Measurements from ENCODE around the gene NLRC5. TPM values are rescaled to one million over a fixed set of nuclear protein-coding genes. Genes with fewer than 3 reads are reported as not detected.
"Not testable (repeated sequence)": the region's sequence is repeated elsewhere in the genome, so short reads cannot be mapped to it uniquely, and the experiment has no call there.

The NLRC5 gene
- total RNA-seq, 1 donor: 52.1 TPM

DNA sequence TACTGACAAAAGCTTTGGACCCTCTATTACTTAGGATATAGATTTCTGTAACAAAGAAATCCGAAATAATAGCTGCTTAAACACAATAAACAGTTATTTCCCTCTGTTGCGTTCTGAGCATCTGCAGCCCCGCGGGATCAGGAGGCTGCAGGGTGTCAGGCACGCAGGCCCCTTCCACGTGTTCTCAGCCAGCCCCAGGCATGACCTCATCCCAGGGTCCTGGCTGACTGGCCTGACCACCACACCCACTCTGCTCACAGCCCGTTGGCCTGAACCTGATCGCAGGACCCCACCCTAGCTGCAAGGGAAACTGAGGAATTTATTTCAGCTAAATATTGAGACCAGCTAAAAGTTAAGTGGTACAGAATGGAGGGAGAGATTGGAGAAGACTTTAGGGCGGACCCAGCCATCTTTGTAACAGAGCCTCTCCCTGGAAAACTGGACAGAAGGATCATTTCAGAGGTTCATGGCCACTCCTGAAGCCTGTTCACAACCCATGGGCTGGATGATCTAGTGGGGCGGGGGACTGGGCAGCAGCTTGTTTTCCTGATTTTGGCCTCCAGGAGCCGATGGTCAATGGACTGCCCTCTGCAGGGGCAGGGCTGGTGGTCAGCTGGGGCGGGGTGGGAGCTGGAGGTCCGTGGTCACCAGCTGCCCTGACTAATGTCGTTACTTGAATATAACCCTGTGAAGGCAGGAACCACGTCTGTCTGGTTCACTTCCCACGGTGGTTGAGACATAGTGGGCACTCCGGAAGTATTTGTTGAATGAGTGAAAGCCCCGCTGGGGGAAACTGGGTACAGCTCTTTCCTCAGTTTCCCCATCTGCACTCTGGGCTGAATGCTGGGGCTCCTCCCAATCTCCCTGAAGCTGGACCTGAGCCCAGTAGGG, 16.7 kb upstream of the NLRC5 start:
- peaks cover 2% of the 10 kb centered on the region for H3K27me3 ChIP-seq (ENCODE audit: insufficient read depth, low read length)
- no peak for DNase-seq (ENCODE audit: insufficient read length, low spot score, missing footprints)
- H2AFZ ChIP-seq (ENCODE audit: low read length): no peak overlapping the region

DNA sequence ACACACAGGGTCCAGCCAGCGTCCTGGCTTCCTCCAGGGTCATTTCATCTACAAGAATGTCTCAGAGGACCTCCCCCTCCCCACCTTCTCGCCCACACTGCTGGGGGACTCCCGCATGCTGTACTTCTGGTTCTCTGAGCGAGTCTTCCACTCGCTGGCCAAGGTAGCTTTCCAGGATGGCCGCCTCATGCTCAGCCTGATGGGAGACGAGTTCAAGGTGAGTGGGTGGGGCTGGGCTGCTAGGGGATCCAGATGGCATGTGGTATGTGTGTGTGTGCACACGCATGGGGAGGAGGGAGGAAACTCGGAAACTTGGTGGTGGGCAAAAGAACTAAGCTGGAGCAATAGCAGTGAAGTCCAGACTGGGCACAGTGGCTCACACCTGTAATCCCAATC, 16.1 kb upstream of the NLRC5 start:
- no peaks in the 10 kb centered on the region for H4K20me1 ChIP-seq (ENCODE audit: insufficient read depth, low read length)
- H3K27ac ChIP-seq (ENCODE audit: low read depth, low read length): no peak overlapping the region
- no peak overlapping the region for H3K4me3 ChIP-seq (ENCODE audit: insufficient read depth, low read length)
- no peaks in the 10 kb centered on the region for H3K79me2 ChIP-seq (ENCODE audit: insufficient read depth, low read length)
- no peak for TF ChIP-seq CTCF (IDR thresholded peaks at IDR 0.05; ENCODE audit: extremely low read depth, low read depth, low read length)
- peaks cover 2% of the 10 kb centered on the region for H3K27me3 ChIP-seq (ENCODE audit: insufficient read depth, low read length)
- DNase-seq (ENCODE audit: insufficient read length, low spot score, missing footprints): no peak
- no peak overlapping the region for H3K4me2 ChIP-seq (ENCODE audit: insufficient read depth, low read length)
- no peak overlapping the region for H2AFZ ChIP-seq (ENCODE audit: low read length)
- no peaks in the 10 kb centered on the region for H3K36me3 ChIP-seq (ENCODE audit: insufficient read depth, low read length)
- H3K4me1 ChIP-seq (ENCODE audit: insufficient read depth, low read length): peaks cover 5% of the 10 kb centered on the region
- H3K9me3 ChIP-seq (ENCODE audit: low read depth, low read length): no peaks in the 10 kb centered on the region

More for the DNA sequence above, 16.7 kb upstream of the NLRC5 start:
- Histone ChIP-seq H3K79me2 (ENCODE audit: insufficient read depth, low read length) (no peaks in the 10 kb centered on the region), H3K4me3 (ENCODE audit: insufficient read depth, low read length) (no peak overlapping the region), H3K9me3 (ENCODE audit: low read depth, low read length) (no peaks in the 10 kb centered on the region), H3K27ac (ENCODE audit: low read depth, low read length) (no peak overlapping the region), H3K36me3 (ENCODE audit: insufficient read depth, low read length) (no peaks in the 10 kb centered on the region), H3K4me1 (ENCODE audit: insufficient read depth, low read length) (peaks cover 6% of the 10 kb centered on the region), H3K4me2 (ENCODE audit: insufficient read depth, low read length) (no peak overlapping the region), H4K20me1 (ENCODE audit: insufficient read depth, low read length) (no peaks in the 10 kb centered on the region)
- no peak for TF ChIP-seq CTCF (IDR thresholded peaks at IDR 0.05; ENCODE audit: extremely low read depth, low read depth, low read length)

DNA sequence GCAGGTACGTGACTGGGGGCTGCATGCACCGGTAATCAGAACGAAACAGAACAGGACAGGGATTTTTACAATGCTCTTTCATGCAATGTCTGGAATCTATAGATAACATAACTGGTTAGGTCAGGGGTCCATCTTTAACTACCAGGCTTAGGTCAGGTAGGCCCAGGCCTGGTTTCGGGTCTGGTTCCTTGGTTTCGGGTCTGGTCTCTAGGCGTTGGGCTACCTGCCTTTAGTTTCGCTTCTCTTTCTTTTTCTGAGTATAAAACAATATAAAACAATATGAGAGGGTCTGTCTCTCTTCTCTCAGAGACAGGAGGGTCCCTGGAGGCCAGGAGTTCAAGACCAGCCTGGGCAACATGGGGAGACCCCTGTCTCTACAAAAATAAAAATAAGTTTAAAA, 15.5 kb upstream of the NLRC5 start:
- H3K27me3 ChIP-seq (ENCODE audit: insufficient read depth, low read length); DNase-seq (ENCODE audit: insufficient read length, low spot score, missing footprints); H3K79me2 ChIP-seq (ENCODE audit: insufficient read depth, low read length): not testable (repeated sequence)

GRCh38 chr16:56974549-56975300, 14.6 kb upstream of the NLRC5 start:
- Histone ChIP-seq H2AFZ (ENCODE audit: low read length) (no peak overlapping the region), H3K36me3 (ENCODE audit: insufficient read depth, low read length) (no peaks in the 10 kb centered on the region), H3K4me1 (ENCODE audit: insufficient read depth, low read length) (peaks cover 5% of the 10 kb centered on the region), H3K9me3 (ENCODE audit: low read depth, low read length) (no peaks in the 10 kb centered on the region), H3K4me2 (ENCODE audit: insufficient read depth, low read length) (no peak overlapping the region), H3K27me3 (ENCODE audit: insufficient read depth, low read length) (peaks cover 2% of the 10 kb centered on the region), H3K27ac (ENCODE audit: low read depth, low read length) (no peak overlapping the region), H3K4me3 (ENCODE audit: insufficient read depth, low read length) (no peak overlapping the region), H4K20me1 (ENCODE audit: insufficient read depth, low read length) (no peaks in the 10 kb centered on the region), H3K79me2 (ENCODE audit: insufficient read depth, low read length) (no peaks in the 10 kb centered on the region)
- no peak for TF ChIP-seq CTCF (IDR thresholded peaks at IDR 0.05; ENCODE audit: extremely low read depth, low read depth, low read length)
- no peak for DNase-seq (ENCODE audit: insufficient read length, low spot score, missing footprints)

More for the DNA sequence above, 15.5 kb upstream of the NLRC5 start:
- not testable (repeated sequence) for H4K20me1 ChIP-seq (ENCODE audit: insufficient read depth, low read length); H3K36me3 ChIP-seq (ENCODE audit: insufficient read depth, low read length); H3K27ac ChIP-seq (ENCODE audit: low read depth, low read length); H2AFZ ChIP-seq (ENCODE audit: low read length); H3K4me2 ChIP-seq (ENCODE audit: insufficient read depth, low read length); H3K4me1 ChIP-seq (ENCODE audit: insufficient read depth, low read length); H3K9me3 ChIP-seq (ENCODE audit: low read depth, low read length); H3K4me3 ChIP-seq (ENCODE audit: insufficient read depth, low read length)

All from osteoblast (primary cell).